ENCODE data around the gene GPER1.
"Not testable (repeated sequence)": the region's sequence is repeated elsewhere in the genome, so short reads cannot be mapped to it uniquely, and the experiment has no call there.

GPER1 gene

DNA sequence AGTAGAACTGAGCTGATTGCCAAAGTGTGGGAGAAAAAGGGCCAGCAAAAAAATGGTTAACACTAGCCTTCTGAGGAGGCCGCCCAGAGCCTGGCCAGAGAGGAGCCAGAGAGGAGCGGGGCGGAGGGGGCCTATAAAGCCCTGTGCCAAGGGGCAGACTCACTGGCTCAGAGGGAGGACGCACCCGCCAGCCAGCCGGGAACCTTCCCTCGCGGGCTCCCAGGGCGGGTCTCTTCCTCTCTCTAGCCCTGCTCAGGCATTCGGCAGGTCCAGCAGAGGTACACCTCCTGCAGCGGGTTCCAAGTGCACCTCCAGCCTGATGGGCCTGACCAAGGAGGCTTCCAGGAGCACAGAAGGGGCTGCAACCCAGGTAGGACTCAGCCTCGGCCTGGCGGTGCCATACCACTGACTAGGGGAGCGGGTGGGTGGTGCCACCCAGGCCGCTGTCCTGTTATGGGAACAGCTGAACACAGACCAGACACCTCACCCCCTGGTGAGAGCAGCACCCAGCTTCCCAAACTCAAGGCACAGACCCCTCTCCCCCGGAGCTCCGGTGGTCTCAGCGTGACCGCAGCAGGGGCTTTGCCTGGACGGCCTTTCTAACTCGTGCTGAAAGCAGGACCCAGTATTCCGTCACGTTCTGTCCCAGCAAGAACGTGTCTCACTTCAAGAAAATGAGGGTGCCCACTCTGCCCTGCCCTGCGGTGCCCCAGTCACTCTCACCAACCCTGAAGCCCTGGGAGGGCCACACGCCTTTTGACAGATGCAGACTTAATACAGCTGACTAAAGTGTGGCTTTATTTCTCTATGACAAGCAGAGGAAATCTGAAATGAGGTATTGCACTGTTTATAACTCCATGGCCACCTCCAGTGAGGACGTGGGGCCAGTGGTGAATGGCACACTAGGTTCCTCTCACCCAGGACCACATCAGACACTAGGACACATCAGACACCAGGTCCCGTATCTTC is at the start of gene GPER1:
TSS of gene GPER1 (plus strand) at position 162 of the 969 bp plus-strand sequence. CDS start 3,616 bp downstream, outside the sequence.
- peak; percentile 60 for DNase-seq (ENCODE audit: low spot score)

GRCh38 chr7:1040233-1040632 is 47.7 kb upstream of the GPER1 start:
- not testable (repeated sequence) for DNase-seq (ENCODE audit: low spot score)

DNA sequence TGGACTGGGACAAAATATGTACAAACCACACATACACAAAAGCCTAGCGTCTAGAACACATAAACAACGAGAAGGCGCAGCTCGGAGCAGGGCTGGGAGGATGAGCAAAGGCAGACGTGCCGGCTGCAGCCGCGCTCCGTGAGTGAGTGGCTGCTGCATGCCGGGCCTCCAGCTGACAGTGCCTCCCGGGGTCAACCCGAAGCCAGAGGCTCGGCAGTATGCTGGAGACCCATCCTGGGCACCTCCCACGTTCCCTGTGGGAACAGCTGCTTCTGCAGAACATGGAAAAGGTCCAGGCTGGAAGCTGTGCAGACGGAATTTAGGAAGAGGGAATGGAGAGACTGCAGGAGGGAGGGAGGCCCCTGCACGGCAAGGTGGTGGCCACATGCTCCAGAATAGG is 47.1 kb upstream of the GPER1 start:
- no peak for DNase-seq (ENCODE audit: low spot score)

DNA sequence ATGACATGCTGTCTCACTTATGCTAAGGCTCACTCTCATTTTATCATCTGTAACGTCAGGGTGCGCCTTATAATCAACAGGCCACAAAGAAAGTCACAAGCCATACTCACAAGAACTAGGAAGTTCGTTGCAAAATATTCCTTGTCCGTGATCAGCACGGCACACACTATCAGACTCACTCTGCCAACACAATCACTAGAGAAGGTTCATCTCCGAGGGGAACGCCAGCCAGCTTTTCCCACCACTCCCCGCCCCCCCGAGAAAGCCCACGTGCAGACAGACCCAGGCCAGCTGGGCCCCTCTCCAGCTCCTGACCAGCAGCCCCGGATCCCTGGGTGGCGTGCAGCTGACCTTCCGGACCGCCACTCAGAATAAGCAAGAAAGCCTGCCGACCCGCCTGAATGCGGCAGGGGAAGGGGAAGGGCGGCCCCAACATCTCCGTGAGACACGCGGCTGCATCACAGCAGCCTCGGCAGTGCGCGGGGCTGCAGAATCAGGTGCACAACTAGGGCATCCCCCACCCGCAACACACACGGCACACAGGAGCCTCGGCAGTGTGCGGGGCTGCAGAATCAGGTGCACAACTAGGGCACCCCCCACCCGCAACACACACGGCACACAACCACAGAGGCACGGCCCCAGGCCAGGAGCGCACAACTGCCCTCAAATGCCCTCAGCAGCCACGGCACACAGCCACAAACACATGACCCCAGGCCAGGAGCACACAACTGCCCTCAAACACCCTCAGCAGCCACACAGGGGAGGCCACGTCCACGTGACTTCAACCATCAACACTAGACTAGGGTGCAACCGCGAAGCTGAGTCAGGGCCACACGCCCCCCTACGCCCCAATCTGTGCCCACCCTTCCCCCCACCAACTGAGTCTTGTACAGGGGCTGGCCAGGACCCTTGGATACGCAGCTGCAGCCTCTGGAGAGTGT is 46.1 kb upstream of the GPER1 start:
- no peak for DNase-seq (ENCODE audit: low spot score)

GRCh38 chr7:1042492-1042833 is 45.5 kb upstream of the GPER1 start:
- no peak for DNase-seq (ENCODE audit: low spot score)

DNA sequence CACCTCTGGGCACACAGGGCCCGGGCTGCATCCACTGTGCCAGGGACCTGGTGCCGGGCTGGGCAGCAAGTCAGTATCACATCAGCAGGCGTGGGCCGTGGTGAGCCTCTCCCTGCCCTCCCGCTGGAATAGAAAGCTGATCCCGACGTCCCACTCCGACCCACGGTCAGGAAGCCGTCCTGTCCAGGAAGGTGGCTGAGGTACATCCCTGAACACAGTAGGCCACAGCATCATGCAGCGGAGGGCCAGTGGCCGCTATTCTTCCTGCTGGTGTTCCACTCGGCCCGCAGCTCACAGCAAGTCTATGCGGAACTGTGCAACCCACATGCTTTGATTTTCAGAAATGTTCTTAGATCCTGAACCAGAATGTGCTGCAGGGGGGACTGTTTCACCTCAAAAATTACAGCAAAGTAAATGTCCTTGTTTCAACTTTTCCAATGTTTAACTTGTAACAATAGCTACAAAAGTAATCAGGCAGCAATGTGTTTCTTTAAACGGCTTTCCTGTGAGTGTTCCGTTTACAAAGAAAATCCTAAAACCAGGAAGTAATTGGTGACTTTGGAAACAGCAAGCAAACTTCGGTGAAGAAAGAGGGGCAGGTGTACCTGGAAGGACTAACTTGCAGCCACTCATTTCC is 44.2 kb upstream of the GPER1 start:
- no peak for DNase-seq (ENCODE audit: low spot score)

- peak; percentile 100 for DNase-seq (ENCODE audit: low spot score)
These were observed 43.5 kb upstream of the GPER1 start, which contains the start of gene GPR146 for GRCh38 chr7:1044189-1045068. Gene GPR146 (plus strand): TSS chr7:1044546. CDS start chr7:1057516, 12,970 bp downstream.

GRCh38 chr7:1045069-1046063 is 42.5 kb upstream of the GPER1 start:
- no peak for DNase-seq (ENCODE audit: low spot score)

GRCh38 chr7:1046722-1047679 is 40.9 kb upstream of the GPER1 start:
- DNase-seq (ENCODE audit: low spot score) = no peak

DNA sequence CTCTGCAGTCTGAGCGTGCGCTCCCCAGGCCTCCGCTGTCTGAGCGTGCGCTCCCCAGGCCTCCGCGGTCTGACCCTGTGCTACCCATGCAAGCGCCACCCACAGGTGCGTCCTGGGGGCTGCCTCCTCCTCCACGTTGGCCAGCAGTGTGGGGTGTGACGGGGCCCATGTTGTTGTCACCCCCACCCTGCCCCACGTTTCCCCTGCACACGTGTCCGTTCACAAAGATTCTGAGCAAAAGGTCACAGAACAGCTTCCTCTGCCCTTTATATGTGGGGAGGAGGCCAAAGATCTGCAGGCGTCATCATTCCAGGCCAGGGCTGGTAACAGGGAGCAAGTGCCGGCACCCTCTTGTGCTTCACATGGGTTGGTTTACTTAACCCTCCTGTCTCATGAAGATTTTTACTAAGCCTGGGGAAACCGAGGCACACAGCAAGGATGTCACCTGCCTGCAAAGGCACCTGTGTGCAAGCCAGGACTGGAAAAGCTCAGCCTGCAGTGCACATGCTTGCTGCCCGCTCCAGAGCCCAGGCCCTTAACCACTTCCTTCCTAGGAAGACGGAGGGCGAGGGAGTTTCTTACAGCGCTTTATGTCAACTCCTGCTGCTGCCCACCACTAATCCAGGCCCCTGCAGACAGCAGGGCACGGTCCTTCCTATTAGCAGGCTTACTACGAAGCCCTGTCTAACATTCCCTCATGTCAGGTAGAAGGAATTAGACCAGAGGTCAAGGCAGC is 38.7 kb upstream of the GPER1 start:
- DNase-seq (ENCODE audit: low spot score) = no peak

GRCh38 chr7:1049801-1050200 is 38.1 kb upstream of the GPER1 start:
- no peak for DNase-seq (ENCODE audit: low spot score)

DNA sequence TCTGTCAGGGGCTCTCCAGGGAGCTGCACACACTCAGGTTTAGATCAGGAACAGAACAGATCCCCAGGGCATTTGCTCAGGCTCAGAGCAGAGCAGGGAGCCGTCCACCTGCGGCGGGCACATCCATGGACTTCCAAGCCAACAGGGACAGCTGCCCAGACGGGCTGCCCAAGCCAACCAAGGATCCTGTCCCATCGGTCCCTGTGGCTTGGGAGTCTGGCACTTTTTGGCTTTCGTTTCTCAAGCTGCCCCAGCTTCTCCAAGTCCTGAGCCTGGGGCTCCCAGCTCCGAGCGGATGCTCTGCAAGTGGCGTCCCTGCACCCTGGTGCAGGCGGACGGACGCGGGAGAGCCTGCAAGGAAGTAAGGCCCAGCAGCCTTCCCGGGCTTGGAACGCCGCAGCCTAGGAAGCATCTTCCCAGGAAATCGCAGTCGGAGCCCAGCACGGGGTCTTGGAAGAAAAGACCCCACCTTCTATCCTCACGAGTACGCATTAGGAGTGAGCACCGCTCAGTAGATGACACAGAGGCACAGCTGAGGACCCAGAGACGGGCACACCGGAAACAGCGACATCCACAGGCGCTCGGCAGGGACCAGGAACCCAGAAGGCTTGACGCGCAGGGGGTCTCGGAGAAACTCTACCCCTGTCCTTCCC is 37.5 kb upstream of the GPER1 start:
- no peak for DNase-seq (ENCODE audit: low spot score)

DNA sequence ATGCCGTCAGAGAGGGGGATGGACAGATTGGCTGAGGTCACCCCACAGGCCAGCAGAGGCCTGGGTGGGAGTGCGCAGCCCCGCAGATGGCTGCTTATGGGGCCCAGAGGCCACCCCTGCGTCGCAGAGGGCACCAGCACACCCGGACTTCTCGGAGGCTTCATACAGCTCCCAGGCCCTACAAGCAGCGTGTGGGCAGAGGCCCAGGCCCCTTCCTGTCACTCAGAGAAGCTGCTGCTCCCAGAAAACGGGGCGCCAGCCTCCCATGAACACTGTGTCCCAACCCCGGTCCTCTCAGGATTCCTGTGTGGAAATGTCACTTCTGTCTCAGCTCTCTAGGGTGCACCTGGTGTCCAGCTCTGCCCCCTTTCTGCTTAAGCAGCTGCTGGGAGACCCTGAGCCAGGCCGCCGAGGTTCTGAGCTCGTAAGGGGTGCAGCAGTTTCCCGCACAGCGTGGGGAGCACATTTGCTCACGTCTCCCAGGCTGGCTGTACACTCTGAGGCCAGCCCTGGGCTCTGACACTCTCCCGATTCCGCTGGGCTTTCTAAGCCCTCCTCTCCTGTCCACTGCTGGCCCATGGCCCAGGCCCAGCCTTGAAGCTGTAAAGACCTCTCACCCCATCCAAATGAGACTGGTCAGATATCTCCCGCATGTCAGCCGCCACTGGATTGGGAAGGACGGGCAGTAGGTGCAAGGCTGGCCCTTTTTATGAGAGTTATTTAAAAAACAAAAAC is 36.8 kb upstream of the GPER1 start:
- no peak for DNase-seq (ENCODE audit: low spot score)

- DNase-seq (ENCODE audit: low spot score) = no peak
These were observed 35.7 kb upstream of the GPER1 start for GRCh38 chr7:1052031-1052818.

DNA sequence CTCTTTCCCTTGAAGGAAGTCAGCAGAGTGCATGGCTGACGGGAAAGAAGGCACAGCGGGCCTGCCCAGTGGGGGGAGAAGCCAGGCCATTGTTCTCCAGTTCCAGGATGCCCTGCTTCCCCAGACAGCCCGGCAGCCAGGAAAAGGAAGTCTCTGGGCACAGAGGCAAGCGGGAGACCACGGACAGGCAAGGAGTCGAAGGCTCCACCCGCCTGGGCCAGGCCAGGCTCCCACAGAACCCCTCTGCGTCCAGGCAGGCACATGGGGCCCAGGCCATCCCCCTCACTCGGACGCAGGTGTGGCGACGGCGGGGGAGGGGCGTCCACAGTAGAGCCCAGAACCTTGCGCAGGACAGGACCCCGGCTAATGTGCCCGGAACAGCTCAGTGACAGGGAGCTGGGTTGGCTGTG is 34.9 kb upstream of the GPER1 start:
- DNase-seq (ENCODE audit: low spot score) = no peak

DNA sequence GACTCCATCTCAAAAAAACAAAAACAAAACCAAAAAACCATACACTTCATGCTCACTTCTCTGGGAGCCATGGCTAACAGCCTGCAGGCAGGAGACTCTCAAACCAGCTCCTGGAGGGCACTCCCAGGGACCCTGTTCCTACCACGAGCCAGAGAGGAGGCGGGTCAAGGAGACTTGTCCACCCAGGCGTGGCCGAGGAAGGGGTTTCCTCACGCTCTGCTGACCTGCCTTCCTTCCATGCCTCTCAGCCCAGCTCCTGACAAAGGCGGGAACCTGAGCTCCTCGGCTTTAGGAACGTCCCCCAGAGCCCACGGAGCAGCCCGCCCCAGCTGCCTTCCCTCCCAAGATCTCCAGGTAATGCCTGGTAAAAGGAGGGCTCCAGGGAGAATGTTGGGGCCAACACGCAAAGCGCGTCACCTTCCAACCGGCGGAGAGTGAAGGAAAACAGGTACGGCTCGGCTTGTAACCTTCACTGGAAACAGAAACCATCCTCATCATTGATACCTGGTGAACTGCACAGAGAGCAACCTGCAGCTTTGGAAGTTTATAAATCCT is 34.0 kb upstream of the GPER1 start:
- no peak for DNase-seq (ENCODE audit: low spot score)

Data from D341Med (cell line).